SU-DHL-6 (cell line): ENCODE data around the gene WDR7.

Experiments
- EZH2phosphoT487 ChIP-seq: fragments of 200-600 bp; sonication (generic), shearing (Covaris generic); conservative IDR thresholded peaks from 2 replicates; pipeline ENCODE4 v1.6.1; 2018; ENCODE audit warnings: mild to moderate bottlenecking, antibody characterized with exemption, low read length, moderate library complexity, mixed read lengths
- TF ChIP-seq, protein P1 (sequence below): fragments of 200-600 bp; sonication (generic); IDR thresholded peaks from one replicate; pipeline ENCODE4 v1.5.1; 2017; ENCODE audit warnings: antibody characterized with exemption, mild to moderate bottlenecking, low read length, moderate library complexity; ENCODE audit not compliant: insufficient read depth, poor library complexity, severe bottlenecking

DNA sequence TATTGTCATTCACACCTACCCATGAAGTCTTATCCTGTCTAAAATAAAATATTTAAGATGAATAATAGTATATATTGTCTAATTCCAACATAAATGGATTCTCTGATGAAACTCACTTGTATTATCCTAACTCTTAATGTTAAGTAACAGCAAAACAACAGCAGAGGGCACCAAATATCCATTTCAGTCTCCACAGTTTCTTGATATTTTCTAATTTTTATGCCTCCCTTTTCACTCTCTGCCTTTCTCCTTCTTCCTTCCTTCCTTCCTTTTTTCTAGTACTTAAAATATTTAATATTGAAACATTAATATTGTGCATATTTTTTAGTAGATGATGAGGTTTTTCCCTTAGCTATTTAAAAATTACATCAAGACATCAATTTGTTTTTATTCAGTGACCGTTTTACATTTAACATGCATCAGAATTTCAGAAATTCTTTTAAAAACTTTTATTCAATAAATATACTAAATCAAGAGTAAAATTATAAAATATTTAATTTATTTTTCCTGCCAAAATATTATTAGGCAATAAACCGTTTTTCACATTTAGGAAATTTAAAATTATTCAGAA is 97.6 kb downstream of the WDR7 start:
- TF ChIP-seq EZH2phosphoT487, result no peak
- TF ChIP-seq, protein P1, sequence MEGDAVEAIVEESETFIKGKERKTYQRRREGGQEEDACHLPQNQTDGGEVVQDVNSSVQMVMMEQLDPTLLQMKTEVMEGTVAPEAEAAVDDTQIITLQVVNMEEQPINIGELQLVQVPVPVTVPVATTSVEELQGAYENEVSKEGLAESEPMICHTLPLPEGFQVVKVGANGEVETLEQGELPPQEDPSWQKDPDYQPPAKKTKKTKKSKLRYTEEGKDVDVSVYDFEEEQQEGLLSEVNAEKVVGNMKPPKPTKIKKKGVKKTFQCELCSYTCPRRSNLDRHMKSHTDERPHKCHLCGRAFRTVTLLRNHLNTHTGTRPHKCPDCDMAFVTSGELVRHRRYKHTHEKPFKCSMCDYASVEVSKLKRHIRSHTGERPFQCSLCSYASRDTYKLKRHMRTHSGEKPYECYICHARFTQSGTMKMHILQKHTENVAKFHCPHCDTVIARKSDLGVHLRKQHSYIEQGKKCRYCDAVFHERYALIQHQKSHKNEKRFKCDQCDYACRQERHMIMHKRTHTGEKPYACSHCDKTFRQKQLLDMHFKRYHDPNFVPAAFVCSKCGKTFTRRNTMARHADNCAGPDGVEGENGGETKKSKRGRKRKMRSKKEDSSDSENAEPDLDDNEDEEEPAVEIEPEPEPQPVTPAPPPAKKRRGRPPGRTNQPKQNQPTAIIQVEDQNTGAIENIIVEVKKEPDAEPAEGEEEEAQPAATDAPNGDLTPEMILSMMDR, result peak; percentile 52
